Neutrophil (primary cell): ENCODE measurements around the gene LOXL1.

Experiments used
- H3K27ac ChIP-seq: fragments of 200-600 bp; sonication (generic); 2 replicates; pipeline ENCODE4 v1.5.1; 2016; ENCODE audit warnings: mild to moderate bottlenecking, moderate library complexity
- H3K27me3 ChIP-seq: fragments of 200-600 bp; sonication (generic); 2 replicates; pipeline ENCODE4 v1.6.0; 2016; ENCODE audit warnings: mild to moderate bottlenecking
- H3K36me3 ChIP-seq: fragments of 200-600 bp; sonication (generic); 2 replicates; pipeline ENCODE4 v1.5.1; 2017
- H3K4me1 ChIP-seq, 2 experiments: fragments of 200-600 bp in 1 of 2; sonication (generic) in 1 of 2; 1 replicate in 1 of 2; 2 replicates in 1 of 2; pipeline versions ENCODE4 v1.5.1 to v1.6.1; 2013 to 2016; ENCODE audit warnings: low read depth in 1 of 2, low read length in 1 of 2, mild to moderate bottlenecking in 1 of 2, moderate library complexity in 1 of 2; ENCODE audit not compliant: control insufficient read depth in 1 of 2, insufficient read depth in 1 of 2
- H3K4me3 ChIP-seq, 2 experiments: fragments of 200-600 bp in 1 of 2; sonication (generic) in 1 of 2; 1 replicate in 1 of 2; 2 replicates in 1 of 2; pipeline ENCODE4 v1.5.1; 2013 to 2016; ENCODE audit warnings: low read depth in 1 of 2, low read length in 1 of 2, mild to moderate bottlenecking in 1 of 2, moderate library complexity in 1 of 2
- H3K9me3 ChIP-seq: fragments of 200-600 bp; sonication (generic); 2 replicates; pipeline ENCODE4 v1.5.1; 2016
- CTCF ChIP-seq: fragments of 200-600 bp; sonication (generic); IDR thresholded peaks from 2 replicates; pipeline ENCODE4 v1.5.1; 2016; ENCODE audit warnings: antibody characterized with exemption

The LOXL1 gene

GRCh38 chr15:73948982-73949381 lies 22.7 kb downstream of the LOXL1 start:
- H3K27me3 ChIP-seq, result no peaks in the 10 kb centered on the region
- H3K36me3 ChIP-seq, result no peaks in the 10 kb centered on the region
- H3K4me1 ChIP-seq, result no peaks in the 10 kb centered on the region

GRCh38 chr15:73949496-73949895 lies 23.2 kb downstream of the LOXL1 start:
- TF ChIP-seq CTCF, result no peak
- Histone ChIP-seq H3K27me3 (no peaks in the 10 kb centered on the region), H3K4me3 (no peak overlapping the region), H3K27ac (no peak overlapping the region), H3K4me1 (no peaks in the 10 kb centered on the region), H3K9me3 (no peaks in the 10 kb centered on the region), H3K36me3 (no peaks in the 10 kb centered on the region)

More at GRCh38 chr15:73948982-73949381, 22.7 kb downstream of the LOXL1 start:
- no peak overlapping the region for H3K4me3 ChIP-seq
- TF ChIP-seq CTCF, result no peak
- H3K9me3 ChIP-seq, result no peaks in the 10 kb centered on the region
- H3K27ac ChIP-seq, result no peak overlapping the region

GRCh38 chr15:73950479-73950830 lies 24.2 kb downstream of the LOXL1 start:
- Histone ChIP-seq H3K4me3 (no peak overlapping the region), H3K36me3 (no peaks in the 10 kb centered on the region), H3K27ac (no peak overlapping the region), H3K27me3 (peaks cover 4% of the 10 kb centered on the region), H3K4me1 (no peaks in the 10 kb centered on the region), H3K9me3 (no peaks in the 10 kb centered on the region)
- no peak for TF ChIP-seq CTCF

GRCh38 chr15:73950831-73951561 lies 24.7 kb downstream of the LOXL1 start:
- Histone ChIP-seq H3K4me1 (no peaks in the 10 kb centered on the region), H3K4me3 (no peak overlapping the region), H3K36me3 (no peaks in the 10 kb centered on the region)

GRCh38 chr15:73951601-73952000 lies 25.3 kb downstream of the LOXL1 start:
- TF ChIP-seq CTCF, result no peak

More at GRCh38 chr15:73950831-73951561, 24.7 kb downstream of the LOXL1 start:
- H3K27ac ChIP-seq, result no peak overlapping the region
- peaks cover 9% of the 10 kb centered on the region for H3K27me3 ChIP-seq
- no peaks in the 10 kb centered on the region for H3K9me3 ChIP-seq
- TF ChIP-seq CTCF, result no peak

More at GRCh38 chr15:73951601-73952000, 25.3 kb downstream of the LOXL1 start:
- H3K4me1 ChIP-seq, result no peaks in the 10 kb centered on the region
- no peaks in the 10 kb centered on the region for H3K9me3 ChIP-seq
- H3K27ac ChIP-seq, result no peak overlapping the region
- H3K4me3 ChIP-seq, result no peak overlapping the region
- H3K27me3 ChIP-seq, result peaks cover 15% of the 10 kb centered on the region
- H3K36me3 ChIP-seq, result no peaks in the 10 kb centered on the region
